ENCODE data around the gene VTCN1. TPM values are rescaled to one million over a fixed set of nuclear protein-coding genes. Genes with fewer than 3 reads are reported as not detected.
"Not testable (repeated sequence)": the region's sequence is repeated elsewhere in the genome, so short reads cannot be mapped to it uniquely, and the experiment has no call there.

The VTCN1 gene
- total RNA-seq, 1 experiment from 2014 or later, result not detected

DNA sequence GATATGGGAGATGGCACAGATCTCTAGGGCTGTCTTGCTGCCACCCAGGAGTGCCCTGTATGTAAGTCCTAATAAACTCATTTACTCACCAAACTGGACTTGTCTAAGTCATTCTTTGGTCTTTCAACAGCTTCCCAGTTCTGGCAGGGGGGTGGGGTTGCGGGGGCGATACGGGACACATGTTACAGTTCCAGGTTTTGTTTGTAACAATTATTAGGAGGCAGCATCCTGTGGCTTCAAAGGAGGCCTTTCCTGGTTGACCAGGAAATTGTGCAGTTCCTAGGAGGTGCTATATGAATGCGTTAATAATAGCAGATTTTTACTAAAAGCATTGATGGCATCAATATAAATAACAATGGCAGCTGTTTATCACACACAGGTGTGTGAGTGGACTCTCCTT, 46.5 kb downstream of the VTCN1 start:
- no peaks in the 10 kb centered on the region for H3K36me3 ChIP-seq (replicated peaks; ENCODE audit: control insufficient read depth, insufficient read depth, low read length)
- no peak for DNase-seq
- no peak overlapping the region for H3K4me3 ChIP-seq (ENCODE audit: insufficient read depth, low read depth, low read length)

GRCh38 chr1:117162816-117163215, 47.9 kb downstream of the VTCN1 start:
- Histone ChIP-seq H3K27me3 (ENCODE audit: control insufficient read depth, insufficient read depth, low read length) (no peaks in the 10 kb centered on the region), H3K4me3 (ENCODE audit: insufficient read depth, low read depth, low read length) (no peak overlapping the region), H3K36me3 (replicated peaks; ENCODE audit: control insufficient read depth, insufficient read depth, low read length) (no peaks in the 10 kb centered on the region)
- no peak for DNase-seq

More for the DNA sequence above, 46.5 kb downstream of the VTCN1 start:
- H3K27me3 ChIP-seq (ENCODE audit: control insufficient read depth, insufficient read depth, low read length), result no peaks in the 10 kb centered on the region

DNA sequence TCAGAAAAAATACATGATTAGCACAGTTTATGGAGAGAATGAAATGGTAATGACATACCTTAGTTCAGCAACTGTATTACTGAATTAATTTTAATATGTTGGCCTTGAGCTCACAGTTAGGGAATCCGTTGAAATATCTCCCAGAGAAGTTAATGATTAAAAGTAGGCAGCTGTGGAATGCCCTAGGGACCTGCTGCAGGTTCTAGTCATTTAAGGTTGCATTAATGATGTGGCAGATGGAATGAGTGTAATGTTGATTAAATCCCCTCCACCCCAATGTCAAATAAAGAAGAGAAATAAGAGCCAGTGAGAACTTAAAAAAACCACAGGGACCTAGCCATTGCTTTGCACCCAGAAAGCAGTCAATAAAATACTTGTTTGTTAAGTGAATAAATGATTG, 48.8 kb downstream of the VTCN1 start:
- DNase-seq, result no peak
- Histone ChIP-seq H3K36me3 (replicated peaks; ENCODE audit: control insufficient read depth, insufficient read depth, low read length) (no peaks in the 10 kb centered on the region), H3K27me3 (ENCODE audit: control insufficient read depth, insufficient read depth, low read length) (no peaks in the 10 kb centered on the region), H3K4me3 (ENCODE audit: insufficient read depth, low read depth, low read length) (no peak overlapping the region)

- not testable (repeated sequence) for H3K36me3 ChIP-seq (replicated peaks; ENCODE audit: control insufficient read depth, insufficient read depth, low read length); H3K27me3 ChIP-seq (ENCODE audit: control insufficient read depth, insufficient read depth, low read length); H3K4me3 ChIP-seq (ENCODE audit: insufficient read depth, low read depth, low read length); DNase-seq
Observed at GRCh38 chr1:117151305-117151704, 59.4 kb downstream of the VTCN1 start.

GRCh38 chr1:117150316-117150715, 60.4 kb downstream of the VTCN1 start:
- H3K4me3 ChIP-seq (ENCODE audit: insufficient read depth, low read depth, low read length), result no peak overlapping the region

GRCh38 chr1:117147856-117148588, 62.7 kb downstream of the VTCN1 start:
- DNase-seq, result no peak
- no peak overlapping the region for H3K4me3 ChIP-seq (ENCODE audit: insufficient read depth, low read depth, low read length)
- no peaks in the 10 kb centered on the region for H3K27me3 ChIP-seq (ENCODE audit: control insufficient read depth, insufficient read depth, low read length)
- no peaks in the 10 kb centered on the region for H3K36me3 ChIP-seq (replicated peaks; ENCODE audit: control insufficient read depth, insufficient read depth, low read length)

More at GRCh38 chr1:117150316-117150715, 60.4 kb downstream of the VTCN1 start:
- Histone ChIP-seq H3K27me3 (ENCODE audit: control insufficient read depth, insufficient read depth, low read length) (no peaks in the 10 kb centered on the region), H3K36me3 (replicated peaks; ENCODE audit: control insufficient read depth, insufficient read depth, low read length) (no peaks in the 10 kb centered on the region)
- DNase-seq, result no peak

- H3K36me3 ChIP-seq (replicated peaks; ENCODE audit: control insufficient read depth, insufficient read depth, low read length), result no peaks in the 10 kb centered on the region
- no peaks in the 10 kb centered on the region for H3K27me3 ChIP-seq (ENCODE audit: control insufficient read depth, insufficient read depth, low read length)
- no peak for DNase-seq
- no peak overlapping the region for H3K4me3 ChIP-seq (ENCODE audit: insufficient read depth, low read depth, low read length)
Observed at GRCh38 chr1:117147341-117147831, 63.3 kb downstream of the VTCN1 start.

DNA sequence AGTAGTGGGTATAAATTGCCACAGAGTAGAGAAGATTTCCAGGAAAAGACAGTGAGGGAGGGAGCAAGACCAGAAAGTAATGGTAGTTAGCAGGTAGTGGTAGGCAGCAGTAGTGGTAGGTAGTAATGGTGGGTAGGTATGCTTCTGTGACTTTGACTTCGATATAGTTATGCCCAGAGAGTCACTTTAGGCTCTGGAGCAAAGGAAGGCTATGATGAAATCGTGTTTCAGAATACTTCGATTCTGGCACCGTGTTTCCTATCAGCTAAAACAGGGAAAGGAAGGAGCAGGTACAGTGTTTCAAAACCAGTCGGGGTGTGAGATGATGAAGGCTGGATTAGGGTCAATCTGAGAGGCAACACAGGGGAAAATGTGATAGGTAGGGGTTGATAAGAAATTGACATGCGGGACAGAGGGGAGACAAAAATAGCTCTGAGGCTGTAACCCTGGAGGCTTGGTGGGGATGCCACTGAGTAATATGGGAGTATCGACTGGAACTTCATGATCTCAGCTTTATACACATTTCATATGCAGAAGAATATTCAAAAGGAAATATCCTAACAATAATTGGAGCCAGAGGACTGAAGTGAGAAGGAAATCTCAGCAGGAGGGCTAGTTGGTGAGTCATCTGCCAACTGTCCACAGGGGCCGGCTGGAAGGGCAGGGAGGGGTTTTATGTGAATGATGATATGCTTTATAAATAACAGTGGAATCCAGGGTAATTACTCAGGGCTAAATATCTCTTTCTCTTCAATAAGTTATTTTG, 64.0 kb downstream of the VTCN1 start:
- Histone ChIP-seq H3K36me3 (replicated peaks; ENCODE audit: control insufficient read depth, insufficient read depth, low read length) (no peaks in the 10 kb centered on the region), H3K27me3 (ENCODE audit: control insufficient read depth, insufficient read depth, low read length) (no peaks in the 10 kb centered on the region), H3K4me3 (ENCODE audit: insufficient read depth, low read depth, low read length) (no peak overlapping the region)
- no peak for DNase-seq

- H3K4me3 ChIP-seq (ENCODE audit: insufficient read depth, low read depth, low read length), result no peak overlapping the region
- H3K27me3 ChIP-seq (ENCODE audit: control insufficient read depth, insufficient read depth, low read length), result no peaks in the 10 kb centered on the region
- no peaks in the 10 kb centered on the region for H3K36me3 ChIP-seq (replicated peaks; ENCODE audit: control insufficient read depth, insufficient read depth, low read length)
- DNase-seq, result no peak
Observed at GRCh38 chr1:117146072-117146471, 64.7 kb downstream of the VTCN1 start.

- H3K4me3 ChIP-seq (ENCODE audit: insufficient read depth, low read depth, low read length), result no peak overlapping the region
- DNase-seq, result no peak
- no peaks in the 10 kb centered on the region for H3K36me3 ChIP-seq (replicated peaks; ENCODE audit: control insufficient read depth, insufficient read depth, low read length)
- no peaks in the 10 kb centered on the region for H3K27me3 ChIP-seq (ENCODE audit: control insufficient read depth, insufficient read depth, low read length)
Observed at GRCh38 chr1:117143871-117144270, 66.9 kb downstream of the VTCN1 start.

DNA sequence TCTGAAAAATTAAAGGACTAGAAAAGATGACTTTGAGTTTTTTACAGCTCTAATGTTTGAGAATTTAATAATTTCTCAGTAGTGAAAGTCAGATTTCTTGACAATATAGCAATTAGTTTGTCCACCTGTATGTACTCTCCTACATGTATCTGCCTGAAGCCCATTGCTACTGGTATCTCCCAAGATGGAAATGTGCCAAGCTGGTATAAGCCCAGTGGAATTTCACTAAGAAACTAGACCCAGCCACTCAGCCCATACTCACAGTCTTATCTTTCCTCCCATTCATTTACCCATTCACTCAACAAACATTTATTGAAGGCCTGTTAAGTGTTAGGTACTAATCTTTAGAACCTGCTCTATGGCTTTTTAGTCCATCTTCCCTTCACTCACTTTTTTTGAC, 67.6 kb downstream of the VTCN1 start:
- no peak for DNase-seq
- Histone ChIP-seq H3K27me3 (ENCODE audit: control insufficient read depth, insufficient read depth, low read length) (no peaks in the 10 kb centered on the region), H3K36me3 (replicated peaks; ENCODE audit: control insufficient read depth, insufficient read depth, low read length) (no peaks in the 10 kb centered on the region), H3K4me3 (ENCODE audit: insufficient read depth, low read depth, low read length) (no peak overlapping the region)

DNA sequence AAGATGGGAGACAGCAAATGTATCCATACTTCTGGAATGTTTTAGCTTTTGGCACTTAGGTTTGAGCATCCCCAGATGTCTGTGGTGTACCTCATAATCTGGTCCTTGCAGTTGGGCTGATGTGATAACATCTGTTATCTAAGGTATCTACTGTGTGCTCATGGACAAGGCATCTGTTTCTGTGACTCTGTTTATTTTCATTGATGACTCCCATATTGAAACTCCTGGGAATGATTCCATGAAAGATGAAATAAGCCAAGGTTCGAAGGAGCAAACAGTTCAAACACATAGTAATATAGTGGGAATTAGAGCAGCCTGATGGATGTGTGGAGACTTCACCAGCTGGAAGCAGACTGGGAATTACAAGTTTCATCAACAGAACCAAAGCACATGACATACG, 68.5 kb downstream of the VTCN1 start:
- no peak overlapping the region for H3K4me3 ChIP-seq (ENCODE audit: insufficient read depth, low read depth, low read length)

DNA sequence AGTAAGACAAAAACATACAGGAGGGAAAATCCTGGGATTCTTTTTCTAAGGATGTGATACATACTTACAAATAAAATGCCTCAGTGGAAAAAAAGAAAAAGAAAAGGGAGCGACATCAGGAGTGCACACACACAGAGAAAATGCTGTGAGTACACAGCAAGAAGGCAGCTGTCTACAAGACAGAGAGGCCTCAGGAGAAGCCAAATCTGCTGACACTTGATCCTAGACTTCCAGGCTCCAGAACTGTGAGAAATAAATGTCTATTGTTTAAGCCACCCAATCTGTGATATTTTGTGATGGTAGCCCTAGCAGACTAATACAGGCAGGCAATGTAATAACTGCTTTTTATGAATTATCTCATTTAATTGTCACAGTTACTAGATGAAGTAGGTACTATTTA, 72.2 kb downstream of the VTCN1 start:
- Histone ChIP-seq H3K36me3 (replicated peaks; ENCODE audit: control insufficient read depth, insufficient read depth, low read length) (no peaks in the 10 kb centered on the region), H3K27me3 (ENCODE audit: control insufficient read depth, insufficient read depth, low read length) (no peaks in the 10 kb centered on the region), H3K4me3 (ENCODE audit: insufficient read depth, low read depth, low read length) (no peak overlapping the region)
- no peak for DNase-seq

More for the DNA sequence above, 68.5 kb downstream of the VTCN1 start:
- Histone ChIP-seq H3K36me3 (replicated peaks; ENCODE audit: control insufficient read depth, insufficient read depth, low read length) (no peaks in the 10 kb centered on the region), H3K27me3 (ENCODE audit: control insufficient read depth, insufficient read depth, low read length) (no peaks in the 10 kb centered on the region)
- DNase-seq, result no peak

DNA sequence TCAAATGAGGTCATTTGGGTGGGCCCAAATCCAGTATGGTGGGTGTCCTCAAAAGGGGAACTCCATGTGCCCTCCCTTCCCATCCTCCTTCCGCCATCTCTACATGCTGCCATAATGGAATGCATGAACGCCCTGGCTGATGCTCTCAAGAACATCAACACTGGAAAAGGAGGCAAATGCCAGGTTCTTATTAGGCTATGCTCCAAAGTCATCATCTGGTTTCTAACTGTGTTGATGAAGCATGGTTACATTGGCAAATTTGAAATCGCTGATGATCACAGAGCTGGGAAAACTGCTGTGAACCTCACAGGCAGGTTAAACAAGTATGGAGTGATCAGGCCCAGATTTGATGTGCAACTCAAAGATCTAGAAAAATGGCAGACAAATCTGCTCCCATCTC, 72.6 kb downstream of the VTCN1 start:
- H3K36me3 ChIP-seq (replicated peaks; ENCODE audit: control insufficient read depth, insufficient read depth, low read length), result no peaks in the 10 kb centered on the region
- DNase-seq, result no peak
- no peaks in the 10 kb centered on the region for H3K27me3 ChIP-seq (ENCODE audit: control insufficient read depth, insufficient read depth, low read length)
- H3K4me3 ChIP-seq (ENCODE audit: insufficient read depth, low read depth, low read length), result no peak overlapping the region

DNA sequence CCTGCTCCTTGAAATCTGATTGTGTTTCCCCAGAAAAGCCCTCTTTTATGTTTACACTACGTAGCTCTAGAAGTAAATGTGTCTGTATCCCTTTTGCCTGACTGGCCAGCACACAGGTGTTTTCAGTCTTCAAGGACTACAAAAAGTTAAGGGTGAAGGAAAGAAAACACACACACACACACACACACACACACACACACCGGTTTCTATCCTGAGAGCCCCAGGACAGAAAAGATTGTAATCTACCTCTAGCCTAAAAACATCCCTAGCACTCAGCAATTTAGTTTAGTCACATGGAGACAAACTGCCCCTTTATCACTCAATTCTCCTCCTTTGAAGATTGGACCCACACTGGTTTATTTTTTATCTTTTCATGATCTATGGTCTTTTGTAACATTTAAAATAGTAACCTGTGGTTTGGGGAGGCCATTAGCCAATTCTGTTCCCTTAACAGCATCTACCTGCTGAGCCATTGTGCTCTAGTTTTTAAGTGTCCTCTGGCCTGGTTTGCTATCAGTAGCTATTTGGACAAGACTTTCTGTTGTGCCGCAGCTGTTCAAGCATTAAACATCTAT, 73.4 kb downstream of the VTCN1 start:
- Histone ChIP-seq H3K4me3 (ENCODE audit: insufficient read depth, low read depth, low read length) (no peak overlapping the region), H3K27me3 (ENCODE audit: control insufficient read depth, insufficient read depth, low read length) (no peaks in the 10 kb centered on the region), H3K36me3 (replicated peaks; ENCODE audit: control insufficient read depth, insufficient read depth, low read length) (no peaks in the 10 kb centered on the region)
- DNase-seq, result no peak

All from H7 (cell line).